NCI-H748 treated with DMSO at 0.1 percent for 48 hours (cell line): ENCODE measurements around the gene GAA.
"Not testable (repeated sequence)": the region's sequence is repeated elsewhere in the genome, so short reads cannot be mapped to it uniquely, and the experiment has no call there.

Experiments used
- DNase-seq: peaks from one replicate; lab custom pipeline; 2025; lab: John Stamatoyannopoulos, UW

GAA gene

DNA sequence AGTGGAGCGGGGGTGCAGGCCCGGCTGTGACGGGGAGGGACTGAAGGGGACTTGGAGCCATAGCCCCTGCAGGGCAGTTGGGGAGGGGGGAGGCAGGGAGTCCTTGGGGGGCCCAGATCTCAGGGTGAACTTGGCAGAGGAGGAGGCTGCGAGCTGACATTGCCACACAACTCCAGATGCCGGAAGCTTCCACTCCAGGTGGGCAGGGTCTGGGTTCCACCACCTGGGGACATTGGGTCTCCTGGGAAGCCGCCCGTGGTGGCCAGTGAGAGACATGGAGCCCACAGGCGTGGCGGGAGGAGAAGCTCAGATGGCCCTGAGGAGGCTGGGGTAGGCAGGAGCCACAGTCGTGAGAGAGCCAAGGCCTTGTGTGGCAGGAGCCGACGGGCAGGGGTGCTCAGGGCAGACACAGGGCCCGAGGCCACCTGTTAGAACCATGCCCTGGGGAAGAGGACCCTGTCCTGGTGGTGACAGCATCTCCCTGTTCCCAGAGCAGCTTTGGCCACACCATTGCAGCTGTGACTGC lies 18.2 kb upstream of the GAA start:
- no peak for DNase-seq

GRCh38 chr17:80084773-80085172 lies 16.6 kb upstream of the GAA start:
- DNase-seq: no peak

- no peak for DNase-seq
These were observed 15.3 kb upstream of the GAA start for GRCh38 chr17:80086081-80086480.

- DNase-seq: no peak
These were observed 14.8 kb upstream of the GAA start for GRCh38 chr17:80086616-80087015.

- DNase-seq: no peak
These were observed 13.8 kb upstream of the GAA start for GRCh38 chr17:80087346-80088265.

DNA sequence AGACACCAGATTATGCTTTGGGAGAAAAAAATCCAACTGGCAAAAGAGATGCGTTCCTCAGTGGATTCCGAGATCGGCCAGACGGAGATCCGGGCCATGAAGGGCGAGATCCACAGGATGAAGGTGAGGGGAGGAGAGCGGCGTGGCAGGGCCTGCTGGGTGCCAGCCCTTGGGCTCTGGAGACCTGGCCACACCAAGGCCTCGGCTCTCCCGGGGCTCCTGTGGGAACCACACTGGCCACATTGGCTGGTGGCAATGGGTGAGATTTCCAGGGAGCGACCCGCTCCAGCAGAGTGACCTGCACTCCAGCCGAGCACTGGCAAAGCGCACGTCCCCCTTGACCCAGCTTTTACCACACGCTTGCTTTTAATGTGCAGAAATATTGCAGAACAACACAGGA lies 11.6 kb upstream of the GAA start:
- no peak for DNase-seq

DNA sequence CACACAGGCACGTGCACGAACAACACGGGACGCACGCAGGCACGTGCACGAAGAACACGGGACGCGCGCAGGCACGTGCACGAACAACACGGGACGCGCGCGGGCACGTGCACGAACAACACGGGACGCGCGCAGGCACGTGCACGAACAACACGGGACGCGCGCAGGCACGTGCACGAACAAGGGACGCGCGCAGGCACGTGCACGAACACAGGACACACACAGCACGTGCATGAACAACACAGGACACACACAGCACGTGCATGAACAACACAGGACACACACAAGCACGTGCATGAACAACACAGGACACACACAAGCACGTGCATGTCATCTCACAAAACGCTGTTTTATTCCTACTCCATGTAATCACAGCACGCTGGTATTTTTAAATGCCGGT lies 11.2 kb upstream of the GAA start:
- not testable (repeated sequence) for DNase-seq

GRCh38 chr17:80091376-80091775 lies 10.0 kb upstream of the GAA start:
- no peak for DNase-seq

DNA sequence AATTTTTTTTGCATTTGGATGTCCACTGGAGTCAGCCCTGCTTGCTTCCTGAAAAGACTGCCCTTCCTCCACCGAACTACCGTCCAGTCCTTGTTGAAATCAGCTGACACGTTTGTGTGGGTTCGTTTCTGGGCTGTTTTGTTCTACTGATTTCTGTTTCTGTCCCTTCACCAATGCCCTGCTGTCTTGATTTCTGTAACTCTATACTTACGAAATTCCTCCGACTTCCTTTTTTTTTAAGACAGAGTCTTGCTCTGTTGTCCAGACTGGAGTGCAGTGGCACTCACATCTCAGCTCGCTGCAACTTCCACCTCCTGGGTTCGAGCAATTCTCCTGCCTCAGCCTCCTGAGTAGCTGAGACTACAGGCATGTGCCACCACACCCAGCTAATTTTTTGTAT lies 8.4 kb upstream of the GAA start:
- DNase-seq: no peak

GRCh38 chr17:80095038-80095843 lies 6.1 kb upstream of the GAA start:
- no peak for DNase-seq

GRCh38 chr17:80095844-80096475 lies 5.4 kb upstream of the GAA start:
- DNase-seq: no peak

- DNase-seq: no peak
These were observed 4.8 kb upstream of the GAA start for GRCh38 chr17:80096561-80097021.

DNA sequence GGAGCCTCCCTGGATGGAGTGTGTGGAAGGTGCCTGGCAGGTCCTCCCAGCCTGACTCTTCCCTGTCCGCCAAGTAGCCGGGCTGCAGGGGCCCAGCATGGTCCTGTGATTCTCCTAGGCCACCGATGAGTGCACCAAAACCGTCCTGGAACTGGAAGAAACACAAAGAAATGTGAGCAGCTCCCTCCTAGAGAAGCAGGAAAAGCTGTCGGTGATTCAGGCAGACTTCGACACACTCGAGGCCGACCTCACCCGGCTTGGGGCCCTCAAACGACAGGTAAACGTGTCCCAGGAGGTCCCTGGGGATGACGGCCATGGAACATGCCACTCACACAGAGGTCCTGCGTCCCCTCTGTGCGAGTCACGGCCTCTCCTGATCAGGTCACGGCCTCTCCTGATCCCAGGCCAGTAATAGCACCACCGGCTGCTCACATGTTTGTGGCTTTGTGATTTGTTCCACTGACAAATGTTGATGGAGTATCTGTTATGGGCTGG lies 4.2 kb upstream of the GAA start:
- DNase-seq: no peak

DNA sequence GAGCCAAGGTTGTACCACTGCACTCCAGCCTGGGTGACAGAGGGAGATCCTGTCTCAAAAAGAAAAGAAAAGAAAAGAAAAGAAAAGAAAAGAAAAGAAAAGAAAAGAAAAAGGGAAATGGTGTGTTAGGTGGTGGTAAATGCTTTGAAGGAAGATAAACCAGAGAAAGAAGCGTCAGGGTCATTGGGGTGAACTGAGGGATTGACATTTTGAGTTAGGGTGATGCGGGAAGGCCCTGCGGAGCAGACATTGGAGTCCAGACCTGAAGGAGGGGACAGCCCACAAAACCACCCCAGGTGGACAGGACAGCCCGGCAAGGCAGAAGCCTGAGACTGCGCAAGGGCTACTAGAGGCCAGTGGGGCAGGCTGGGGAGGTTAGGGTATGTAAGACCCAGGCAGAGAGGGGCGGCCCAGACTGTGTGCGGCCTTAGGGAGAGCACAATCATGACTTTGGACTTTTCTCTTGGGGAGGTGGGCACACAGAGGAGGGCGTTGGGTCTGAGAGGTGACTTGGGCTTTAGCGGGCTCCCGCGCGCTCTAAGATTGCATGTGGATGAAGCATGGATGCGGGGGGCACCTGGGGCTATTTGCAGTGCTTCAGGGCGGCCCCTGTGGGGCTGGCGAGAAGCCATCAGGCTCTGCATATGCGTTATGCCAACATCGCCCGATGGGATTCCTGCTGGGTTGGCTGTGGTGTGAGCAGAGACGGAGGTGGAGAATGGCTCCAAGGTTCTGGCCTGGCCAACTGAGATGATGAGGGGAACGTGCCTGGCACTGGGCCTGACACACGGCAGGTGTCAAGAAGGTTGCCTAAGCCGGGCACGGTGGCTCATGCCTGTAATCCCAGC lies 3.3 kb upstream of the GAA start:
- no peak for DNase-seq

DNA sequence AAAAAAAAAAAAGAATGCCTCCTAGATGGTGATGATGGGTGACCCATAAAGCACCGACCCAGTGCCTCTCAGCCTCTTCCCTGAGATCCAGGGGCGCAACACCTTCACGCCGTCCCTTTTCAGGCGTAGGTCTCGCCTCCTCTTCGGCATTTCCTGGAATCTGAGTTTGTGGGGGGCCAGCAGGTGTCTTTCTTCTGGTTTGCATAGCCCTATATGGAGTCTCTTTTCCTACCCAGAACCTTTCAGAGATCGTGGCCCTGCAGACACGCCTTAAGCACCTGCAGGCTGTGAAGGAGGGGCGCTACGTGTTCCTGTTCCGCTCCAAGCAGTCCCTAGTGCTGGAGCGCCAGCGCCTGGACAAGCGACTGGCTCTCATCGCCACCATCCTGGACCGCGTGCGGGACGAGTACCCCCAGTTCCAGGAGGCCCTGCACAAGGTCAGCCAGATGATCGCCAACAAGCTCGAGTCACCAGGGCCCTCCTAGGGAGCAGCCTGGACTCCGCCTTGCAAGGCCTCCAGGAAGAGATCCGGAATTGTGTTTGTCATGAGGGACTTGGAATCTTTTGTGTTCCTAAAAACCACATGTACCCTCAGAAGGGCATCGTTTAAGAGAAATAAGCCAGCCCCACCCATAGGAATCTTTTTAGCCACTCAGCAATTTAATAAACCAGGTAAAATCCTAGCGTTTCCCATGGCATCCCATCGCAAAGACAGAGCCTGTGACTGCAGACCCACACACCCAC lies 1.9 kb upstream of the GAA start:
- no peak for DNase-seq

GRCh38 chr17:80100035-80100323 lies 1.4 kb upstream of the GAA start:
- no peak for DNase-seq

DNA sequence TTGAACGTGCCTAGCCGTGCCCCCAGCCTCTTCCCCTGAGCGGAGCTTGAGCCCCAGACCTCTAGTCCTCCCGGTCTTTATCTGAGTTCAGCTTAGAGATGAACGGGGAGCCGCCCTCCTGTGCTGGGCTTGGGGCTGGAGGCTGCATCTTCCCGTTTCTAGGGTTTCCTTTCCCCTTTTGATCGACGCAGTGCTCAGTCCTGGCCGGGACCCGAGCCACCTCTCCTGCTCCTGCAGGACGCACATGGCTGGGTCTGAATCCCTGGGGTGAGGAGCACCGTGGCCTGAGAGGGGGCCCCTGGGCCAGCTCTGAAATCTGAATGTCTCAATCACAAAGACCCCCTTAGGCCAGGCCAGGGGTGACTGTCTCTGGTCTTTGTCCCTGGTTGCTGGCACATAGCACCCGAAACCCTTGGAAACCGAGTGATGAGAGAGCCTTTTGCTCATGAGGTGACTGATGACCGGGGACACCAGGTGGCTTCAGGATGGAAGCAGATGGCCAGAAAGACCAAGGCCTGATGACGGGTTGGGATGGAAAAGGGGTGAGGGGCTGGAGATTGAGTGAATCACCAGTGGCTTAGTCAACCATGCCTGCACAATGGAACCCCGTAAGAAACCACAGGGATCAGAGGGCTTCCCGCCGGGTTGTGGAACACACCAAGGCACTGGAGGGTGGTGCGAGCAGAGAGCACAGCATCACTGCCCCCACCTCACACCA lies 724 bp downstream of the GAA start:
- DNase-seq: no peak

- DNase-seq: no peak
These were observed 1.5 kb downstream of the GAA start for GRCh38 chr17:80102664-80103448.

DNA sequence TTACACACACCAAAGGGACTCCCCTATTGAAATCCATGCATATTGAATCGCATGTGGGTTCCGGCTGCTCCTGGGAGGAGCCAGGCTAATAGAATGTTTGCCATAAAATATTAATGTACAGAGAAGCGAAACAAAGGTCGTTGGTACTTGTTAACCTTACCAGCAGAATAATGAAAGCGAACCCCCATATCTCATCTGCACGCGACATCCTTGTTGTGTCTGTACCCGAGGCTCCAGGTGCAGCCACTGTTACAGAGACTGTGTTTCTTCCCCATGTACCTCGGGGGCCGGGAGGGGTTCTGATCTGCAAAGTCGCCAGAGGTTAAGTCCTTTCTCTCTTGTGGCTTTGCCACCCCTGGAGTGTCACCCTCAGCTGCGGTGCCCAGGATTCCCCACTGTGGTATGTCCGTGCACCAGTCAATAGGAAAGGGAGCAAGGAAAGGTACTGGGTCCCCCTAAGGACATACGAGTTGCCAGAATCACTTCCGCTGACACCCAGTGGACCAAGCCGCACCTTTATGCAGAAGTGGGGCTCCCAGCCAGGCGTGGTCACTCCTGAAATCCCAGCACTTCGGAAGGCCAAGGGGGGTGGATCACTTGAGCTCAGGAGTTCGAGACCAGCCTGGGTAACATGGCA lies 2.2 kb downstream of the GAA start:
- DNase-seq: no peak
